Memory B cell (primary cell): ENCODE measurements around the gene FOXP2.
"Not testable (repeated sequence)": the region's sequence is repeated elsewhere in the genome, so short reads cannot be mapped to it uniquely, and the experiment has no call there.

Experiments used
- ATAC-seq: fragments of 150-1000 bp; cut with Tn5 transposase; 2 replicates; pipeline ENCODE4 v1.10.0; 2021; ENCODE audit warnings: low read depth, mild to moderate bottlenecking, moderate library complexity
- DNase-seq, 2 donors: peaks; one replicate each; pipeline ENCODE4 v3.0.0; 2022; ENCODE audit warnings: low spot score in 2 of 2
- H3K27ac Mint-ChIP-seq: one replicate; pipeline ENCODE4 v1.8.0; 2022; ENCODE audit warnings: mild to moderate bottlenecking, moderate library complexity, mixed read lengths
- H3K27me3 Mint-ChIP-seq: one replicate; pipeline ENCODE4 v1.8.0; 2022; ENCODE audit warnings: mixed read lengths
- H3K36me3 Mint-ChIP-seq: one replicate; pipeline ENCODE4 v1.8.0; 2022; ENCODE audit warnings: mild to moderate bottlenecking, mixed read lengths
- H3K4me1 Mint-ChIP-seq: one replicate; pipeline ENCODE4 v1.8.0; 2022; ENCODE audit warnings: mixed read lengths
- H3K4me3 Mint-ChIP-seq: one replicate; pipeline ENCODE4 v1.8.0; 2022; ENCODE audit warnings: mild to moderate bottlenecking, moderate library complexity, mixed read lengths
- H3K9me3 Mint-ChIP-seq: one replicate; pipeline ENCODE4 v1.8.0; 2022; ENCODE audit warnings: mixed read lengths

Gene FOXP2

DNA sequence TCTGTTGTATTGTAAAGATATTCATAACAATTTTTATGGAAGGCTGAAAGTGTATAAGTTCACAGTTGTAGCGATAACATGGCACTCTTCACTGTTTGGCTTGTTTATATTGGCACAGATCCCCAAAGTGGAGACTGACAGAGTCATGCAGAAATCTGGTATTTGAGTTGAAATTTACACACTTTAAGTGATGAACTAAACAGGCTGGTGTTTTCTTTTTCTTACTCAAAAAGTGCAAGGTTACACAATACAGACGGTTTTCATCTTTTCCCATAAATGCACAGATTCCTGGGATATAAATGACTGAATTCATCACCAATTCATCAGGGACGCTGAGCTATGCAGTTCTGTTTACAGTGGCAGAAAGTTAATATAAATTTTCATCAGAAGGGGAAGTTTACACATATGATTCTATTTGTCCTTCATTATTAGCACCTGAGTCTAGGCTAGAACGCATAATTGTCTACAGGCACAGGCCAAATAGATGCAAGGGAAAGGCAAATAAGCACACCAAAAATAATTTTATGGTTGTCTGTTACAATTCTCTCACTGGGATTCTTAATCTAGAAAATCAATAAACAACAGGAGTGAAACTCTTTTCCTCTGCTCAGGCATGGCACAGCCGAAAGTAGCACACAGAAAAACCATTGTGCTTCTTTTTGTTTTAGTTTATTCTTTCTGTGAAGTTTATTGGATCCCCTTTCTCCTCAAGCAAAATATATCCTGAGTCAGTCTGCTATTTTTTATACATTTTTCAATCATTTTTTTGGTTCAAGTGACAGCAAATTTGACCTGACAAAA is 88.0 kb downstream of the FOXP2 start:
- no peaks in the 10 kb centered on the region for H3K36me3 Mint-ChIP-seq
- H3K4me1 Mint-ChIP-seq: no peaks in the 10 kb centered on the region
- no peaks in the 10 kb centered on the region for H3K9me3 Mint-ChIP-seq
- no peak overlapping the region for H3K4me3 Mint-ChIP-seq
- DNase-seq: no peak
- no peak for ATAC-seq
- H3K27me3 Mint-ChIP-seq: no peaks in the 10 kb centered on the region
- H3K27ac Mint-ChIP-seq: no peak overlapping the region

DNA sequence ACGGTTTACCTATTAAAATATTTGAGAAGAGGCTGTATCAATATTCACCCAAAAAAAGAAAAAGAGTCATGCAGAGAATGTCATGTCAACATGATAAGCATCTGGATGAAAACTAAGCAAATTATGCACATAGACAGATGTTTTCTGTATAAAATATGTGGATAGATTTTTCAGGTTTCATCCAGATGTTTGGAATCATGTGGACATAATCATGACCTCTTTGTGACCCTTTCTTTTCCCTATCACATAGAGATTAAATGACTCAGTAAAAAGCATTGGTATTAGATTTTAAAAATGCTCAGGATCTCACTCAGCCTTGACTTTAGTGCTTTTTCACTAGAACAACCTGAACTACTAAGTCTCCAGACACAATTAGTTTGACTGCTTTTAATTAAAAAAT is 90.0 kb downstream of the FOXP2 start:
- H3K36me3 Mint-ChIP-seq: no peaks in the 10 kb centered on the region
- H3K4me1 Mint-ChIP-seq: no peaks in the 10 kb centered on the region

DNA sequence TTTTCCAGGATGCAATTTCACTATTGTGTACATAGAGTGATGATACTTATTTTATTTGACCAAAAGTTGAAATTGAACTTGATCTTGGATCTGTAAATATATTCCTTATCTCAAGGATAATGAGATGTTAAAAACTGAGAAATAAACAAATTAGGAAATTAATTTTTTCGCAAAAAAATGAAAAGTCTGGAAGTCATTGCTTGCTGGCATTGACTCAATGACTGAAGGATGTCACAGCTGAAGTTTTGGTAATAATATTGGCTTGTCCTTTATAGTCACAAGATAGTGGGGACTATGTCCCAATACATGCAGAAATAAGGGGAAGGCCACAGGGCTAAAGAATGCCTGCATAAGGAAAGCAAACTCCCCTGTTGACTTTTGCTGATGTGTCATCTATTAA is 92.8 kb downstream of the FOXP2 start:
- Mint-ChIP-seq H3K4me1 (no peaks in the 10 kb centered on the region), H3K36me3 (no peaks in the 10 kb centered on the region), H3K9me3 (no peaks in the 10 kb centered on the region), H3K4me3 (no peak overlapping the region), H3K27me3 (no peaks in the 10 kb centered on the region), H3K27ac (no peak overlapping the region)
- no peak for ATAC-seq
- DNase-seq: no peak

More for the DNA sequence above, 90.0 kb downstream of the FOXP2 start:
- no peak for DNase-seq
- Mint-ChIP-seq H3K27me3 (no peaks in the 10 kb centered on the region), H3K9me3 (no peaks in the 10 kb centered on the region), H3K4me3 (no peak overlapping the region), H3K27ac (no peak overlapping the region)
- ATAC-seq: no peak

DNA sequence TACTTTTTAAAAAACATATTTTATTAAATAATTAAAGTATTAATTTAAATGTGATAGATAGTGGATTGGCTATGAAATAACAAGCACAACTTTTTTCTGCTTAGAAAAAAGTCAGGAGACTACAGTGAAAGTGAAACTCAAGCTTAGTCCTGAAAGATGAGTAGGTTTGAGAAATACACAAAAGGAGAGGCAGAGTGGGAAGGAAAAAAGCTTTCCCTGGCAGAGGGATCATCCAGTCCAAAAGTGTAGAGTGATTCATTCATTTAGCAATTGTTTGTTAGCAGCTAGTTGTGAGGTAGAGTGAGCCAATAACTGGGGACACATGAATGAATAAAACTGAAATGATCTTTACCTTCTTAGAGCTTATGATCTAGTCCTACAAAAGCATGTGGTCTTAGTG is 93.5 kb downstream of the FOXP2 start:
- Mint-ChIP-seq H3K4me3 (no peak overlapping the region), H3K27me3 (no peaks in the 10 kb centered on the region), H3K9me3 (no peaks in the 10 kb centered on the region), H3K4me1 (no peaks in the 10 kb centered on the region), H3K27ac (no peak overlapping the region), H3K36me3 (no peaks in the 10 kb centered on the region)
- DNase-seq (no peak), ATAC-seq (no peak)

DNA sequence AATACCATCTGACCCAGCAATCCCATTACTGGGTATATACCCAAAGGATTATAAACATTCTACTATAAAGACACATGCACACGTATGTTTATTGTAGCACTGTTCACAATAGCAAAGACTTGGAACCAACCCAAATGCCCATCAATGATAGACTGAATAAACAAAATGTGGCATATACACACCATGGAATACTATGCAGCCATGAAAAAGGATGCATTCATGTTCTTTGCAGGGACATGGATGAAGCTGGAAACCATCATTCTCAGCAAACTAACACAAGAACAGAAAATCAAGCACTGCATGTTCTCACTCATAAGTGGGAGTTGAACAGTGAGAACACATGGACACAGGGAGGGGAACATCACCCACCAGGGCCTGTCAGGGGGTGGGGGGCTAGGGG is 96.2 kb downstream of the FOXP2 start:
- not testable (repeated sequence) for H3K36me3 Mint-ChIP-seq, ATAC-seq, H3K27ac Mint-ChIP-seq, H3K27me3 Mint-ChIP-seq, H3K4me3 Mint-ChIP-seq, H3K4me1 Mint-ChIP-seq, H3K9me3 Mint-ChIP-seq, DNase-seq

DNA sequence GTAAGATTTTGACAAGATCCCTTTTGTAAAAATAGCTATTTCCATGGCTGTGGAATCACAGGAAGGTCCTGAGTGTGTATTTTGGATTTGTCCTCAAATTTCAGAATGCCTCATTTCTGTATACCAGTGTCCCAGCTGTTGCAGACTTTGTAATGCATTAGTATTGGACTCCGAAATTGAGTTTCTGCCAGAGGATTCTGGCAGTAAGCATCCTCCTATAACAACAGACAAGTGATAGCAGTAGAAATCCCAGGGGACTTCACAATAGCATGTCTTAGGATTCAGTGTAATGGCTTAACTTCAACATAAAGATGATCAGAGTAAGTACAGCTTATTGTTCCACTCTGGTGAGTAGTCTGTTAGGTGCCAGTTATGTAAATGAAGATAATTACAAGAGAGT is 104.6 kb downstream of the FOXP2 start:
- Mint-ChIP-seq H3K27ac (no peak overlapping the region), H3K4me3 (no peak overlapping the region), H3K4me1 (no peaks in the 10 kb centered on the region), H3K27me3 (no peaks in the 10 kb centered on the region), H3K9me3 (peaks cover 1% of the 10 kb centered on the region), H3K36me3 (no peaks in the 10 kb centered on the region)
- no peak for DNase-seq
- no peak for ATAC-seq

DNA sequence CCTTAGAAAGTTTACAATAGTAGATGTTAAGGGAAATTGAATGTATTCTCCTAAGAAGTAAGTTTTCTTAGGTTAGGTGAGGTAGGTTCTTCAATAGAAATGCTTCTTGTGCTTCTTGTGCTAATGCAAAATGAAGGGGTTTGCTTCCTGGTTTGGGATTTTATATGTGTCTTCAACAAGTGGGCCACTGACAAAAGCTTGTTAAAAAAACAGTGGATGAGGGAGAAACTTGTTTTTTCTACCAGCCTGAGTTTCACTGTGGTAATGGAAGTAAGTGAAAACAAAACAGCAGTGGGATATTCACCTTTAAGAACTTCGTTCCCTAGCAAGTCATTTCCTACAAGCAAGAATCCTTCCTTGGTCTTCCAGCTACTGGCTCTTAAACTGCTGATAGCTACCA is 107.5 kb downstream of the FOXP2 start:
- ATAC-seq (no peak), DNase-seq (no peak)
- Mint-ChIP-seq H3K4me3 (no peak overlapping the region), H3K36me3 (no peaks in the 10 kb centered on the region), H3K9me3 (peaks cover 1% of the 10 kb centered on the region), H3K4me1 (no peaks in the 10 kb centered on the region), H3K27me3 (no peaks in the 10 kb centered on the region), H3K27ac (no peak overlapping the region)

DNA sequence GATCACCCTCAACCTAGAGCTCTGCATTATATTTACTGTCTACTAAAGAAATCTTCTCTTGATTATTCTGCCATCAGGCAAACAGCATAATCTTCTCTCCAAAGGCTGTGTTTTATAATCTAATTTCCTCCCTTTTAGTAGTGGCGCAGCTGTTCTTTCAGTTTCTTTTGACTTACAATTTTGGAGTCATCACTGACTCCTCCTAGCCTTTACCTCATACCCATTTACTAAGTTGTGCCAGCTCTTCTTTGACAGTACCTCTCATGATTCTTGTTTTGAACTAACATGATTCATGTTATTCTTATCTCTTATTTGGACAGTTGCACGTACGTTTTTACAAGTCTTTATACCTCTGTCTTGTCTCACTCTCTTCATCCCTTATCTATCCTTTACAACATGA is 113.0 kb downstream of the FOXP2 start:
- ATAC-seq (no peak), DNase-seq (no peak)
- H3K9me3 Mint-ChIP-seq: no peaks in the 10 kb centered on the region
- no peaks in the 10 kb centered on the region for H3K4me1 Mint-ChIP-seq
- H3K36me3 Mint-ChIP-seq: no peaks in the 10 kb centered on the region
- no peaks in the 10 kb centered on the region for H3K27me3 Mint-ChIP-seq
- H3K4me3 Mint-ChIP-seq: no peak overlapping the region
- H3K27ac Mint-ChIP-seq: no peak overlapping the region

DNA sequence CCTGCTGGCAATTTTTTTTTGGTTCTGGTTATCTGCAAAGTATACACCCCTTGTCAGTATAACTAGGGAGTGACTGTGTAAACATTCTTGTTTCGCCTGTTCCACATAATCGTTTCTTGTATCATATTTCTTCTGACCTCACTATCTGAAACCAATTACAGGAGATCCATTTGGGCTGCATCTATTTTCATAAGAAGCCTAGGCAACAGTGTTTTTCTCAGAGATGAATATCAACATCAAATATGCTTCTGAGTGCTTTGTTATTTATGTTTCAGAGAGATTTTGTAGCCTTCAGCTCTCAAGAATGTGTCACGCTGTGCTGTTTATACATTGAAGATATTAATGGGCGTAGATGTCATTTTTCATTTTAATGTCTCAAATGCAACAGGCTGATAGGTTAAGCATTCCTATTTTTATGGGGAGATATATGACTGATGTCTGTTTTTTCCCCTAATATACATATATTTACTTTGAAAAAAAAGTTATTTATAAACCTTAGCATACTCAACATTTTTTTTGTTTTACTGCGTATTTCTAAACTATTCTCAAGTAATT is 115.5 kb downstream of the FOXP2 start:
- H3K4me1 Mint-ChIP-seq: no peaks in the 10 kb centered on the region
- no peak for DNase-seq
- no peak overlapping the region for H3K4me3 Mint-ChIP-seq
- no peak overlapping the region for H3K27ac Mint-ChIP-seq
- no peaks in the 10 kb centered on the region for H3K9me3 Mint-ChIP-seq
- ATAC-seq: no peak
- H3K27me3 Mint-ChIP-seq: no peaks in the 10 kb centered on the region
- H3K36me3 Mint-ChIP-seq: no peaks in the 10 kb centered on the region

DNA sequence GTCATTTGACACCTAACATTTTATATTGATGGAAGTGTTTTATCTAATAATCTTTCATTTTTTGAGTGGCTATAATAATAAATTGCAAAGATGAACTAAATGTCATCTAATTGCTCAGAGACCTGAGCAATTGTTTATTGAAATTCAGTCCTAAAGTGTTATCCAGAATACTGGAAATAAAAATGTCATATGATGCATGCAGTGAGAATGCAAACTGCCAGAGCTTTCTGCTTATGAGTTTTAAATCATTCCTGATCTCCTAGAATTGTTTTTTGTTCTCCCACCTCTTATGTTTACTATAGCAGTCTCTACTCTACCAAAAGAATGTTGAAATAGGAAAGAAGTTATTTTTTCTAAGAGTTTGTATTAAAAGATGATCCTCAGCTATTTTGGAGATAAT is 116.7 kb downstream of the FOXP2 start:
- DNase-seq (no peak), ATAC-seq (no peak)
- no peaks in the 10 kb centered on the region for H3K27me3 Mint-ChIP-seq
- H3K9me3 Mint-ChIP-seq: no peaks in the 10 kb centered on the region
- no peak overlapping the region for H3K27ac Mint-ChIP-seq
- H3K4me1 Mint-ChIP-seq: no peaks in the 10 kb centered on the region
- H3K4me3 Mint-ChIP-seq: no peak overlapping the region
- no peaks in the 10 kb centered on the region for H3K36me3 Mint-ChIP-seq

DNA sequence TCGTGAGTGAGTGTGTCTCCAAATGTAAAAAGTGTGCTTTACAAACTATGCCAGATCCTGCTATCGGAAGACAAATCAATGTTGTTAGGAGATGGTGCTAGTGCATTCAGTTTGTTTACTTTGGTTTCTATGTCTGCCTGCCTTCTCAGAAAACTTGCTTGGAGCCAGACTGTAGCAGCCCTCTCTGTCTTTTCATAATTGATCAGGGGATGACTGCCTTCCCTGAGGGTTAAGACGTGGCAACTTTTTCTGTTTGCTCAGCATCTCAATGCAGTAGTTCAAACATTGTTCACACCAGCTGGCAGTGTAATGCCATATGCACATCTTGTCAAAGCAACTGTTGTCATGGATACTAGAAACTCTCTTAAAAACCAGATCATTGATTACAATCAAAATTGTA is 118.5 kb downstream of the FOXP2 start:
- no peaks in the 10 kb centered on the region for H3K27me3 Mint-ChIP-seq
- no peak for ATAC-seq
- no peaks in the 10 kb centered on the region for H3K9me3 Mint-ChIP-seq
- no peaks in the 10 kb centered on the region for H3K4me1 Mint-ChIP-seq
- DNase-seq: no peak
- no peak overlapping the region for H3K27ac Mint-ChIP-seq
- H3K4me3 Mint-ChIP-seq: no peak overlapping the region
- H3K36me3 Mint-ChIP-seq: no peaks in the 10 kb centered on the region

DNA sequence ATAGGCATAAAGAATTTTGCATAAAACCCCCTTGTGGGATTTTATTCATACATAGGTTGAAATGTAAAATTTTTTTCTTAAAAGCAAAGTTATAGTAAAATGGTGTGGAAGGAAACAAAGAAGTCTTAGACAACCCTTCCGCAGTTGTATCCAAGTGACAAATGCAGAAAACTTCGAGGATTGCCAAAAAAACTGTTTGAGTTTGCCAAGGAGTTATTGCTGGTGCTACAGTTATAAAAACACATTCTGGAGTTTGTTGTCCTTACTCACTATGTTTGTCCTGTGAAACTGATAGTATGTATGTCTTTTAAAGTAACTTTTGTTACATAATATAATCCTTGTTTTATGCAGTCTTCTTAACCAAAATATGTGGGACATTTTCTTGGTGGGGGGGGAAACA is 120.3 kb downstream of the FOXP2 start:
- Mint-ChIP-seq H3K27ac (no peak overlapping the region), H3K4me1 (no peaks in the 10 kb centered on the region), H3K9me3 (no peaks in the 10 kb centered on the region), H3K36me3 (no peaks in the 10 kb centered on the region), H3K4me3 (no peak overlapping the region), H3K27me3 (no peaks in the 10 kb centered on the region)
- DNase-seq (no peak), ATAC-seq (no peak)

DNA sequence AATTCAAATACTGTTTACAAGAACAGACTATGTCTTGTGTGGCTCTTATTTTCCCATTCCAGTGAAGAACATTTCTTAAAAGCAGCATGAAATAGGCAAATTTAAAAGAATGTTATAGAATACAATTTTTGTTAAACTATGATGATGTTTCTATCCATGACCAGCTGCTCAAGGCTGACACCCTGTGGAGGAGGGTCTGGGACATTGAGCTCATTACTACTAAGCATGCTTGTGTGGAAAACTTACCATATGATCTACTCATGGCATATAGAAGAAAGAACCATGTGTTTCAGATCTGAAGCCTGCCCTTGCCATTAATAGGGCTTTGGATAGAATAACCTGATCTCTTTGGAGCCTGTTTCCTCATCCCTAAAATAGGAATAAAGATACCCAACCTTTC is 125.0 kb downstream of the FOXP2 start:
- no peak for ATAC-seq
- Mint-ChIP-seq H3K27ac (no peak overlapping the region), H3K4me1 (no peaks in the 10 kb centered on the region), H3K36me3 (no peaks in the 10 kb centered on the region), H3K27me3 (no peaks in the 10 kb centered on the region), H3K9me3 (no peaks in the 10 kb centered on the region), H3K4me3 (no peak overlapping the region)
- no peak for DNase-seq

DNA sequence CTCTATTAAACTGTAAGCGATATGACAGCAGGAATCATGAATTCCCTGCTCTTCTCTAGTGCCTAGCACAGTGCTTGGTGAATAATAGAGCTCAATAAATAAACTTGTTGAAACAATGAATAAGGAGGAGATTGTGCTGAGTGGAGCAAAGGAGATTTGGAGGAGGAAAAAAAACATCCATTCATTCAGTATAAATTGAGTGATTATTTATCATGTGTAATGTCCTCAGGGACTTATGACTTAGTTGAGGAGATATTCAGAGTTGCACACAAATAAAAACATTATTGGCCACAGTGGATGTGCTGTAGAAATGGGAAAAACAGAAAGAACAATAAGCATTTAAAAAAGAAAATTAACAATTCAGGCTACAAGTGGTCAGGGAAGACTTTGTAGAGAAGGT is 125.7 kb downstream of the FOXP2 start:
- no peak for ATAC-seq
- Mint-ChIP-seq H3K4me3 (no peak overlapping the region), H3K27me3 (no peaks in the 10 kb centered on the region), H3K27ac (no peak overlapping the region), H3K4me1 (no peaks in the 10 kb centered on the region), H3K36me3 (no peaks in the 10 kb centered on the region), H3K9me3 (no peaks in the 10 kb centered on the region)
- no peak for DNase-seq

DNA sequence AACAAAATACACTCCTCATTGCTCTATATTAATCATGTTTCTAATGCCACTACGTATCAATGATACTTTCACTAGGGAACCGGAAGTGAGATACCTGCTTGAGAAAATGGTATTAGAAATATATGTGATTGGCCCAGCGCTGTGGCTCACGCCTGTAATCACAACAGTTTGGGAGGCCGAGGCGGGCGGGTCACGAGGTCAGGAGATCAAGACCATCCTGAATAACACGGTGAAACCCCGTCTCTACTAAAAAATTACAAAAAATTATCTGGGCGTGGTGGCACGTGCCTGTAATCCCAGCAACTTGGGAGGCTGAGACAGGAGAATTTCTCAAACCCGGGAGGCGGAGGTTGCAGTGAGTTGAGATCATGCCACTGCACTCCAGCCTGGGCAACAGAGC is 132.7 kb downstream of the FOXP2 start:
- not testable (repeated sequence) for H3K27me3 Mint-ChIP-seq, DNase-seq, H3K4me3 Mint-ChIP-seq, H3K4me1 Mint-ChIP-seq, ATAC-seq, H3K9me3 Mint-ChIP-seq, H3K36me3 Mint-ChIP-seq, H3K27ac Mint-ChIP-seq
